ENCODE results near the gene GUCA1A.

The GUCA1A gene

GRCh38 chr6:42129360-42129676 is 43.8 kb upstream of the GUCA1A start:
- no peak overlapping the region for H3K27ac ChIP-seq
- TF ChIP-seq, protein P1, sequence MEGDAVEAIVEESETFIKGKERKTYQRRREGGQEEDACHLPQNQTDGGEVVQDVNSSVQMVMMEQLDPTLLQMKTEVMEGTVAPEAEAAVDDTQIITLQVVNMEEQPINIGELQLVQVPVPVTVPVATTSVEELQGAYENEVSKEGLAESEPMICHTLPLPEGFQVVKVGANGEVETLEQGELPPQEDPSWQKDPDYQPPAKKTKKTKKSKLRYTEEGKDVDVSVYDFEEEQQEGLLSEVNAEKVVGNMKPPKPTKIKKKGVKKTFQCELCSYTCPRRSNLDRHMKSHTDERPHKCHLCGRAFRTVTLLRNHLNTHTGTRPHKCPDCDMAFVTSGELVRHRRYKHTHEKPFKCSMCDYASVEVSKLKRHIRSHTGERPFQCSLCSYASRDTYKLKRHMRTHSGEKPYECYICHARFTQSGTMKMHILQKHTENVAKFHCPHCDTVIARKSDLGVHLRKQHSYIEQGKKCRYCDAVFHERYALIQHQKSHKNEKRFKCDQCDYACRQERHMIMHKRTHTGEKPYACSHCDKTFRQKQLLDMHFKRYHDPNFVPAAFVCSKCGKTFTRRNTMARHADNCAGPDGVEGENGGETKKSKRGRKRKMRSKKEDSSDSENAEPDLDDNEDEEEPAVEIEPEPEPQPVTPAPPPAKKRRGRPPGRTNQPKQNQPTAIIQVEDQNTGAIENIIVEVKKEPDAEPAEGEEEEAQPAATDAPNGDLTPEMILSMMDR (IDR thresholded peaks at IDR 0.05): no peak
- no peak for TF ChIP-seq ZFX (IDR thresholded peaks at IDR 0.05; ENCODE audit: borderline replicate concordance)

GRCh38 chr6:42131531-42131930 is 41.6 kb upstream of the GUCA1A start:
- TF ChIP-seq, protein P1 (IDR thresholded peaks at IDR 0.05): no peak
- TF ChIP-seq ZFX (IDR thresholded peaks at IDR 0.05; ENCODE audit: borderline replicate concordance): no peak
- no peak overlapping the region for H3K27ac ChIP-seq

GRCh38 chr6:42133926-42134325 is 39.2 kb upstream of the GUCA1A start:
- TF ChIP-seq ZFX (IDR thresholded peaks at IDR 0.05; ENCODE audit: borderline replicate concordance): no peak
- TF ChIP-seq, protein P1 (IDR thresholded peaks at IDR 0.05): no peak
- H3K27ac ChIP-seq: no peak overlapping the region

- no peak for TF ChIP-seq ZFX (IDR thresholded peaks at IDR 0.05; ENCODE audit: borderline replicate concordance)
- TF ChIP-seq, protein P1 (IDR thresholded peaks at IDR 0.05): no peak
- no peak overlapping the region for H3K27ac ChIP-seq
Measured at GRCh38 chr6:42135161-42135560, 38.0 kb upstream of the GUCA1A start.

GRCh38 chr6:42135722-42136121 is 37.4 kb upstream of the GUCA1A start:
- H3K27ac ChIP-seq: no peak overlapping the region
- TF ChIP-seq ZFX (IDR thresholded peaks at IDR 0.05; ENCODE audit: borderline replicate concordance): no peak
- TF ChIP-seq, protein P1 (IDR thresholded peaks at IDR 0.05): no peak

DNA sequence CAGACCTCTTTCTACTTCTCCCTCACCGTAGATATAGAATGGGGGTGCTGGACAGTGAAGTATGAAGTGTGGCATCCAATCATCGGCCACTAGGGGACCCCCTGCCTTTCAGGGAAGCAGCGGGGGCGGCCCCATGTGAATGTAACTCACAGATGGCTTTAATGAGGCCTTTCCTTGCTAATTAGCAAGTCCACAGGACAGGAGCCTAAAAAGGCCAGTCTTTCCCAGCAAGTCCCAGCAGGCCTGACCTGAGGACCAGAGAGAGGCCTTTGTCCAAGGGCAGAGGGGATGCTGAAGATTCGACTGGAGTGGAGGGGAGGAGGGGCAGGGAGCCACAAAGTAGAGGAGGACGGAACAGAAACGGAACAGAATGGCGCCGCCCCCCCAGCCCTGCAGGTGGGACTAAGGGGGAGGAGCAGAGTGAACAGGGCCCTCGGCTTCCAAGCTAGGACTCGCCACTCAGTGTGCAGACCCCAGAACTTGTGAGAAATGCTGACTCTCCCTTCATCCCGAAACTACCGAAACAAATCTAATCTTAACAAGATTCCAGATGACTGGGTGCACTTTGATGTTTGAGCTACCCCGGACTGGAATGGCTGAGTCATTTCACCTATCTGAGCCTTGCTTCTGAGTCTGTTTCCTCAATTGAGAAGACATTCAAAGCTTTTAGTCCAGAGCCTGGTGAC is 36.5 kb upstream of the GUCA1A start:
- peak overlapping the region; percentile 97 for H3K27ac ChIP-seq
- no peak for TF ChIP-seq ZFX (IDR thresholded peaks at IDR 0.05; ENCODE audit: borderline replicate concordance)
- TF ChIP-seq, protein P1 (IDR thresholded peaks at IDR 0.05): peak; percentile 20; the same call in 1 of the 2 replicates

- no peak for TF ChIP-seq ZFX (IDR thresholded peaks at IDR 0.05; ENCODE audit: borderline replicate concordance)
- TF ChIP-seq, protein P1 (IDR thresholded peaks at IDR 0.05): no peak
- peak overlapping the region; percentile 97 for H3K27ac ChIP-seq
Measured at GRCh38 chr6:42137194-42137753, 35.9 kb upstream of the GUCA1A start.
